Endothelial cell (in vitro differentiated cells): ENCODE results near the gene C6orf47. TPM values are rescaled to one million over a fixed set of nuclear protein-coding genes. Genes with fewer than 3 reads are reported as not detected.

Source experiments
- DNase-seq: peaks from one replicate; pipeline ENCODE4 v3.0.0; 2021; ENCODE audit warnings: low spot score
- H3K27ac Mint-ChIP-seq: one replicate; pipeline ENCODE4 v1.8.0; 2021; ENCODE audit warnings: mixed read lengths, inconsistent platforms; ENCODE audit not compliant: unreplicated experiment
- H3K27me3 Mint-ChIP-seq: one replicate; pipeline ENCODE4 v1.8.0; 2021; ENCODE audit warnings: mild to moderate bottlenecking, moderate library complexity, mixed read lengths, inconsistent platforms; ENCODE audit not compliant: unreplicated experiment
- H3K36me3 Mint-ChIP-seq: one replicate; pipeline ENCODE4 v1.8.0; 2021; ENCODE audit warnings: mild to moderate bottlenecking, low read depth, mixed read lengths, inconsistent platforms; ENCODE audit not compliant: unreplicated experiment
- H3K4me1 Mint-ChIP-seq: one replicate; pipeline ENCODE4 v1.8.0; 2021; ENCODE audit warnings: mild to moderate bottlenecking, mixed read lengths, inconsistent platforms; ENCODE audit not compliant: unreplicated experiment
- H3K4me3 Mint-ChIP-seq: one replicate; pipeline ENCODE4 v1.8.0; 2021; ENCODE audit warnings: mild to moderate bottlenecking, mixed read lengths, inconsistent platforms; ENCODE audit not compliant: unreplicated experiment
- H3K9me3 Mint-ChIP-seq: one replicate; pipeline ENCODE4 v1.8.0; 2021; ENCODE audit warnings: mixed read lengths, inconsistent platforms; ENCODE audit not compliant: unreplicated experiment
- CTCF ChIP-seq: fragments of 200-600 bp; sonication (generic); IDR thresholded peaks from one replicate; pipeline ENCODE4 v1.5.0; 2021; ENCODE audit warnings: antibody characterized with exemption; ENCODE audit not compliant: unreplicated experiment
- total RNA-seq: library from RNA; stranded (reverse); fragmentation: NEBNext Ultra II Directional; extraction: Animal tissue kit (Norgen Biotek cat#: 25700); gene quantifications from one replicate; pipeline ENCODE4 v1.2.1, GENCODE V29; 2021; ENCODE audit not compliant: unreplicated experiment

C6orf47 gene
- total RNA-seq, 1 donor from 2014 or later = 13.1 TPM

GRCh38 chr6:31639449-31639861 lies 21.1 kb downstream of the C6orf47 start:
- no peak for TF ChIP-seq CTCF
- DNase-seq = no peak
- H3K27ac Mint-ChIP-seq = no peak overlapping the region
- H3K4me3 Mint-ChIP-seq = no peak overlapping the region
- no peaks in the 10 kb centered on the region for H3K9me3 Mint-ChIP-seq
- H3K4me1 Mint-ChIP-seq = no peaks in the 10 kb centered on the region
- H3K27me3 Mint-ChIP-seq = peaks cover 8% of the 10 kb centered on the region
- peaks cover 35% of the 10 kb centered on the region for H3K36me3 Mint-ChIP-seq

- Mint-ChIP-seq H3K4me1 (no peaks in the 10 kb centered on the region), H3K27me3 (peaks cover 8% of the 10 kb centered on the region), H3K36me3 (peaks cover 36% of the 10 kb centered on the region), H3K4me3 (peak overlapping the region; percentile 42), H3K27ac (no peak overlapping the region), H3K9me3 (no peaks in the 10 kb centered on the region)
- DNase-seq = no peak
- TF ChIP-seq CTCF = no peak
These were observed 21.5 kb downstream of the C6orf47 start for GRCh38 chr6:31639043-31639442.

- peaks cover 12% of the 10 kb centered on the region for H3K27me3 Mint-ChIP-seq
- TF ChIP-seq CTCF = no peak
- H3K9me3 Mint-ChIP-seq = no peaks in the 10 kb centered on the region
- peaks cover 35% of the 10 kb centered on the region for H3K36me3 Mint-ChIP-seq
- H3K27ac Mint-ChIP-seq = no peak overlapping the region
- H3K4me3 Mint-ChIP-seq = peak overlapping the region; percentile 60
- no peak for DNase-seq
- H3K4me1 Mint-ChIP-seq = no peaks in the 10 kb centered on the region
These were observed 23.6 kb downstream of the C6orf47 start for GRCh38 chr6:31636698-31637596.

GRCh38 chr6:31634969-31635575 lies 25.5 kb downstream of the C6orf47 start:
- Mint-ChIP-seq H3K27ac (no peak overlapping the region), H3K27me3 (peaks cover 12% of the 10 kb centered on the region), H3K36me3 (peaks cover 31% of the 10 kb centered on the region), H3K4me1 (no peaks in the 10 kb centered on the region), H3K9me3 (no peaks in the 10 kb centered on the region), H3K4me3 (no peak overlapping the region)
- no peak for TF ChIP-seq CTCF
- DNase-seq = no peak

GRCh38 chr6:31634131-31634530 lies 26.4 kb downstream of the C6orf47 start:
- Mint-ChIP-seq H3K27ac (no peak overlapping the region), H3K36me3 (peaks cover 35% of the 10 kb centered on the region), H3K9me3 (no peaks in the 10 kb centered on the region), H3K27me3 (peaks cover 12% of the 10 kb centered on the region), H3K4me1 (no peaks in the 10 kb centered on the region), H3K4me3 (no peak overlapping the region)
- TF ChIP-seq CTCF = no peak
- no peak for DNase-seq
